GM10847 (cell line): ENCODE measurements around the gene ITGA8.

ENCODE experiments used
- POLR2A ChIP-seq: IDR thresholded peaks from 2 replicates; pipeline ENCODE4 v1.6.1; 2011; ENCODE audit not compliant: insufficient read length; ENCODE audit errors: extremely low read depth

Gene ITGA8

DNA sequence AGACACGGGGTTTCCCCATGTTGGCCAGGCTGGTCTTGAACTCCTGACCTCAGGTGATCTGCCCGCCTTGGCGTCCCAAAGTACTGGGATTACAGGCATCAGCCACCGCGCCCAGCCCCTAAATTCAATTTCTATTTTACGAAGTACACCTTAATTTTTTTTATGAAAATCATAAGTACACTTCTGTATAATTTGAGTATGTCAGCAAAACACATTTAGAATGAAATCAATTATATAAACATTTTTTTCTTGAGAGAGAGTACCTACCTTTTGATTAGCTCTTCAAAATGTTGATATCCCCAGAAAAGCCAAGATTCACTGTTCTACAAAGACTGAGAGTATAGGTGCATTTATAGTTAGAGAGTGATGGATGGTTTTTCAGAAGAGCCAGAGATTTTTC is 20.5 kb upstream of the ITGA8 start:
- no peak for TF ChIP-seq POLR2A

DNA sequence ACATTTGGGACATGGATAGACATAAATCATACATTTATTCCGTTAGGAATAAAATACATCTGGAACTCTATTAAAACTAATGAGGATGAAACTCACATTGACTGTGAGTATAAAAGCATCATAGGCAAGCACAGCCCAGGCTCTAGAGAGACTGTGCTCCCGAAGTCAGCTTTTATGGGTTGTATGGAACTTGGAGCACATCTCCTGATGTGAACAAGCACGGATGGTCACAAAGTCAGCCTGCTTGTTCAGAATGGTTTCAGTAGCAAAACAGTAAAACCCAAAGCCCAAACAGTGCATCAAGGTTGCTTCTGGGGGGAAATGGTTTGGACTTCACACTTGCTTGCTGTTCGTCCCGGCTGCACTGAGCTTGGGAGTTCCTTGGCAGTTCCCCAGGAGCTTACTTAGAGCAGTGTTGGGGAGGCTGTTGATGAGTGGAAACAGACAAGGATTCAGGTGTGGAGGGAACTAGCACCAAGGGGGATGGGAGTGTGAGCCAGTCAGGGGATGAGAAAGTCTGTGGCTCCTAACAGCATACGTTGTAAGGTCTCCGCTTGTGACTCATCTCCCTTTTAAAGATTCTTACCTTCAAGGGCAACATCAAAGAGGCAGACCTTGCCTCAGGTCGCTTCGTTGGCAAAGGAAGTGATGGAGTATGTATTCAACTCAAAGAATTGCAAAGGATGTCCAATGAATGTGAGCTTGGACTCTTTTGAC is 19.7 kb upstream of the ITGA8 start:
- no peak for TF ChIP-seq POLR2A

DNA sequence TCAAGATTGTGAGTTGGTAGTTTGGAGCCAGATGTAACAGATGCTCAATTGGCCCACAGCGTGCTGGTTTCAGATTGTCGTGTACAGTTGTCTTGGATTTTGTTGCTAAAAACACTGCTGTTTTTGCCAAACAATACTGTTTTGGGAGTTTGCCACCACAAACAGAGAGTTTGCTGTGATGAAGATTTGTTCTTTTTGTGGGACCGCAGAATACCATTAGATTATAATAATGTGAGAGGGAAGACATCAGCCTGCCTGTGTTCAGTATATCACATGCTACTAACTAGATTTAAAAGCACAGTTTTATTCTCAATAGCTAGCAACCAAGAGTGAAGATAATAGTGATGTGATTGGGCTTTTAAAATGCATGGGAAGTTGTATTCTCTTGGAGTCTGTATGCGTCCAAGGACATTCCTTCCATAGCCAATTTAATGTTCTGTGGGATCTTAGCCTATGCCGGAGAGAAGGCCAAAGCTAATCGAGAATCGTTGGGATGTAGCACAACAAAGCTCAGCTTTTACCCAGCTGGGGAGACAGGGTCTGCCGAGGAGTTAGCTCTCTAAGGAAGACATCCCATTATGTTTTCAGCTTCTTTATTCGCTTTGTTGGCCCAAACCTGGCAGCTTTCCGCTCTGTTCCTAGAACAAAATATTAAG is 18.7 kb upstream of the ITGA8 start:
- TF ChIP-seq POLR2A: no peak

DNA sequence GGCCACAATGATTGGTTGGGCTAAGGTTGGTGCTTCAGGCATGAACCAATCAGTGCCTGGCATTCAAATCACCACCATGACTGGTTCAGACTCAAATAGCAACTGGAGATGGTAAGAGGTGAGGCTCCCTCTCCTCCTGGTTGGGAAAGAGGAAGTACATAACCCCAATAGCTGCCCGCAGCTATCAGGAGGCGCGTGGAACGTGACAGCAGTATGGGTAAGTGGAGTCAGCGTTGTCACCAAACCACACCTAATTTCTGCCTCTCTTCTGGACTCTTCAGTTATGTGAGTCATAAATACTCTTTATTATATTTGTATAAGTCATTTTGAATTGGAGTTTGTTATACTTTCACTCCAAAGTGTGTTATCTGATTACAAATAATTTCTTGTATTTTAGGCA is 17.9 kb upstream of the ITGA8 start:
- TF ChIP-seq POLR2A: no peak

DNA sequence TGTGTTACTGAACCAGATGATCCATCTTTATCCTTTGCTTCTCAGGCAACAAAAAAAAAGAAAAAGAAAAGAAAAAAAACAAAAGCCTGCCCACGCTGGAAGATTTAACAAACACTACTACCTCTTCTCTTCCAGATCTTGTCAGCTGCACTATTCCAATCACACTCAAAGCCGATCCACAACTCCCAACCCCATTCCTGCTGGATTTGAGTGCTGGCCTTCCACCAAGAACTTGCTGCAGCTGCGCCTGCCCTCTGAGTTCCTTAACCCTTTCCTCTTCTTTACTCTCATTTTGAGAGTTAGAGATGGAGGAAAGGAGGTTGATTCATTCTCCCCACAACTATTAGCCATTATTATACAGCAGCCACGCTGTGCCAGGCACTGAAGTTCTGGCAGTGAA is 16.0 kb upstream of the ITGA8 start:
- no peak for TF ChIP-seq POLR2A

DNA sequence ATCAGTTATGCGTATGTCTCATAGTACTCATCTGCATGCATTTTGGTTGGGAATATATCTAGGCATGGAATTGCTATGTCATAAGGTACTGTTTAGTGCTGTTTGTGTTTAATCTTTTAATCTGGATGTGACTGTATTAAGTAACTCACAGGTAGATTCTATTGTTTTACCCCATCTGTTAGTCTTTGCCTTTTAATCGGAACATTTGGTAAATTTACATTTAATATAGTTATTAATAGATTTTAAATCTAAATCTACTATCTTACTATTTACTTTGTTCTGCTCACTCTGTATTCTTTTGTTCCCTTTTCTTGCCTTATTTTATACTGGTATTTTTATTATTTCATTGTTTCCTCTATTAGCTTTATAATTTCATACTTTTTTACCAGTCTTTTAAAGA is 10.6 kb upstream of the ITGA8 start:
- no peak for TF ChIP-seq POLR2A

DNA sequence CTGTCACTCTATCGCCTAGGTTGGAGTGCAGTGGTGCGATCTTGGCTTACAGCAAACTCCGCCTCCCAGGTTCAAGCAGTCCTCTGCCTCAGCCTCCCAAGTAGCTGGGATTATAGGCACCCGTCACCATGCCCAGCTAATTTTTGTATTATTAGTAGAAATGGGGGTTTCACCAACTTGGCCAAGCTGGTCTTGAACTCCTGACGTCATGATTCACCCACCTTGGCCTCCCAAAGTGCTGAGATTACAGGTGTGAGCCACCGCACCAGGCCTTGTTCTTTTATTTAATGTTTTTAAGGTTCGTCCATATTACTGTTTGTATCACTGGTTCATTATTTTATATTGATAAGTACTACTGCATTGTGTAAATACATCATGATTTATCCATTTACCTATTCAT is 10.2 kb upstream of the ITGA8 start:
- no peak for TF ChIP-seq POLR2A

DNA sequence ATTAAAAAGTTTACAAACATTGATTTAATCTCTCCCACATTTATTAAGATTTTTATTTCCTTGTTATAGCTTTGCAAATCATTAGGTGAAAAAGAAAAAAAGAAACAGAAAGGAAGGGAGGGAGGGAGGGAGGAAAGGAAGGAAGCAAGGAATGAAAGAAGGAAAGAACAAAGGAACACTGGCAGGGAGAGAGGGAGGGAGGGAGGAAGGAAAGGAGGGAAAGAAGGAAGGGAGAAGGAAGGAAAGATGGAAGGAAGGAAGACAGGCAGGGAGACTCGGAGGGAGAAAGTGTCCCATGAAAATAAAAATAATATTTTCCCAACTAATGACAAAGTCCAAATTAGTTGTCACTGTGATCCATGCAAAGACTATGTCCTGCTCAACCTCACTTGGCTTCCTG is 6.3 kb upstream of the ITGA8 start:
- no peak for TF ChIP-seq POLR2A

DNA sequence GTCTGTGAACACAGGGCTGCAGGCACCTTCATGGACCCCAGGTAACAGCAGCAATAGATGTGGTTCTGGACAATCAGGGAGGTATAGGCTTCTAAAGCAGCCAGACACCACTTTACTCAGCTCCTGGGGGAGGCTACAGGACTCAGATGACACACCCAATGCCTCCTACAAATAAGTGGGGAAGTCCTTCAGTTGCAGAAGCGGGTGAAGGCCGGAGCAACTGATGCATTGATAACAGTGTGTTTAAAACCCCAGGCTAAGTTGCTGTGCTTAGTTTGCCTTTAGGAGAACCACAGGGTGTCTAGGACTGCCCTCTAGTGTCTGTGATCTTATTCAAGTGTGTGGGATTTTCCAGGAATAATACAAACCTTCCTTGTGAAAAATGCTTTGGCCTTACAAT is 5.9 kb upstream of the ITGA8 start:
- TF ChIP-seq POLR2A: no peak

DNA sequence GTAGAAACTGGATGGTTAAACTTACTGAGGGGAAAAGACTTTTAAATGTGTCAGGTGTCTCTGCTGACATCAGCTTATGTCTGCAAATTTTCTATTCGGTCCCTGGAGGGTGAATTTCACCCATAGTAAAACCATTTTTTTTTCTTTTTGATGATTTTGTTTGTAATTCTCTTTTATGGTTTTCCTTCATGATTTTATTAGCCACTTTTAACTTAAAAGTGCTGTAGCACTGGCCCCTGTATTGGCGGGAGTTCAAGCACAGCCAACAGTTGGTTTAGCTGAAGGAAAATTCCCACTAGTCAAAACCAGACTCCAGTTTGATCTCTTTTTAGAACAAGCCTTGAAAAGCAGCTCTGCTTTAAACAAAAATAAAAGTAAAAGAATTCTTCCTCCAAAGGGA is 5.0 kb upstream of the ITGA8 start:
- no peak for TF ChIP-seq POLR2A

DNA sequence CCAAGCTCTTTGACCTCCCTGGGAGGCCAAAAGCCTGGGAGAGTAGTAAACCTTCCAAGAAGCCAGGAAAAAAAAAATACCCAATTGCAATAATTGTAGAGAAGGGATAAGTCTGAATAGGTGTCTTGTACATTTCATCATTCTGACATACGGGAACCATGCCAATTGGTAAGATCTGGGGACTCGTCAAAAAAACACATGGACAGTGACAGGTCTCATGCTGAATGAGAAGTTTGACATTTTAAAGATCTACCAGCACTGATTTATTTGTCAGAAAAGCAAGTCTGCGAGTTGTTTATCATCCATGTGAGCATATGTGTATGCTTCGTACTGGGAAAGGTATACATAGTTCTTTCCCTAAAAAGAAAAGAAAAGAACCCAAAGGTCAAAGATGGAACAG is 4.1 kb upstream of the ITGA8 start:
- TF ChIP-seq POLR2A: no peak

DNA sequence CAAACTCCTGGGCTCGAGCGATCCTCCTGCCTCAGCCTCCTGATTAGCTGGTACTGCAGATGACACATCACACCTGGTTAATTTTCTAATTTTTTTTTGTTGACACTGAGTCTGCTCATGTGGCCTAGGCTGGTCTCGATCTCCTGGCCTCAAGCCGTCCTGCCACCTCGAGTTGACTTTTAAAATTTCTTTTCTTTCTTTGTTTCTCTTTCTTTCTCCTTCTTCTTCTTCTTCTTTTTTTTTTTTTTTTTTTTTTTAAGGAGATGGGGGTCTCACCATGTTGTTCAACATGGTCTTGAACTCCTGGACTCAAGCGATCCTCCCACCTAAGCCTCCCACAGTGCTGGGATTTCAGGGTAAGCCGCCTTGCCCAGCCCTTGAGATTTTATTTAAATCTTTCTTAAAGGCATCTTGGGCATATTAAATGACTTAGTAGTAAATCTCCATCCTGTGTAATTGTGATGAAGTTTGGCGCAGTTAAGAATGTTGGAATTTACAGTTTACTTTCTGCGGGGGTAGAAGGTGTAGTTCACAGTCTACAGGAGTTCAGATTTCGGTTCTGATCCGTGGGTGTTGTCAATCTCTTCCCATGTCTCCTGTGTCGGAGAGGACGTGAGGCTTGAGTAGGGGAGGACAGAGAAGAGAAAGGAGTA is 1.0 kb upstream of the ITGA8 start:
- TF ChIP-seq POLR2A: no peak

DNA sequence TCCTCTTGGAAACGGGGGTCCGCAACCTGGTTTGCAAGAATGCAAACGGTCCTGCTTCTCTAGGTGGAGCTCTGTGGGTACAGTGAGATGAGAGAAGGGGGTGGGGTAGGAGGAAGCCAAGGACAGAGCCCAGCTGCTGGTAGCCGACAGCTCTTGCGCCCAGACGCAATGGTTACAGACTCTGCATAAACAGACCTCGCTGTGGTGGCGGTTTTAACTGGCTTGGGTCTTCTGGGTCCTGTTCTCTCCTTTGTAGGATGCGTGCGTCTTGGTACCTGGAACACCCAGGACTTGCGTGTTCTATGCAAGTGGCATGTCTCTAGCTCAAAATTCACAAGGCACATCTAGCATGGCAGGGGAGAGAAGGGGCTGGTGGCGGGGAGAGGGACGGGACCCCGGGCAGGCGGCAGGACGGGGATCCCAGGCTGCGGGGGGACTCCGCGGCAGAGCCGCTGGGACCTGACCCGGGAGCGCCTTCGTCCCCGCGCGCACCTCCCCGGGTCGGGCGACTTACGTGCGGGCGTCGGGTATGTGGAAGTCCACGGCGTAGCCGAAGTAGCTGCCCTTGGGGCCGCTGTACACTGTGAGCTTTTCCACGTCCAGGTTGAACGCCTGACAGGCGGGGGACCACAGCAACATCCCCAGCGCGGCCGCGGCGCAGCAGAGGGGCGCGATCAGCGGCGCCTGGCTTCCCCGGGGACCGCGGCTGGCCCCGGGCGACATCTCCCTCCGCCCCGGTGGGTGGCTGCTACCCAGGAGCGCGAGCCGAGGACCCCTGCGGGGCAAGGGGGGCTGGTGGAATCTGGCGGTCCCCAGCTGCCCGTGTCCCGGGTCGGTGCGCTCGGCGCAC is 448 bp downstream of the ITGA8 start:
- no peak for TF ChIP-seq POLR2A

DNA sequence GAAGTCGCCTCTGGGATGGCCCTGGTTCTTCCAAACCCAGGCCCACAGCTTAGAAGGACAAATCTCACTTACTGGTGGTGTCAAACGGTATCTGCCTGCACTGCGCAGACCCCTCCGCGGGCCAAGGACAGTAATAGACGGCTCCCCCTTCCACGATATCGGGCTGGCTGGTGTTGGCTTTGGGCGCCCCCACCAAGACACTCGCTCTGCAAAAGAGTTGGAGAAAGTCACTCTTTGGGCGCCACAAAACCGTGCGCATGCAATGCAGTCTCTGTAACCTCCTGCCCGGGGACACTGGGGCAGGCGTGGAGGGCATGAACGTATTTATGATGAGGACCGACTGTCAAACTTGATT is 1.1 kb downstream of the ITGA8 start:
- TF ChIP-seq POLR2A: no peak

DNA sequence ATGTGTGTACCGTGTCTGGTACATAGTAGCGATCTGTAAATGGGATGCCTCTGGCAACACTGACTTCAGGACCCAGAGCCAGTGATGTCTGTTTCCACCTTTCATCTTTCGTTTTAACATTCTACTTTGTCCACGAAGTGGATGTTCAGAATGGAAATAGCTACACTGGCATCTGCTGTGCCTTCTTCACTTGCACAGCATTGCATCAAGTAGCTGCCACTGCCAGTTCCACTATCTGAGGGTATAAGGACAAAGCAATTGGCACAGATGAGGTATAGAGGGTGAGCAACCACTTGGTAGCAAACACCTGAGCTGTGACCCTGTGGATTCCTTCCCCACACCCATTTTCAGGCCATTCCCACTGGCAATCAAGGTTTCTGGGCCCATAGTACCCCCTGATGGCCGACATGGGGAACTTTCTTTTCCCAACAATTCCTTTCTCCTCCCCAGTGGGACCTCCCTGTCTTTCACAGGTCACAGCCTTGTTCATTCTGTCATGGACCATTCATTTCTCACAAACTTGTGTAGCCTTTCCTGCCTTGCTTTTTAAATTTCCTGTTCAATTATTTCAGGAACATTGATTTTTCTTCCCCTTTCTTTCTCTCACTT is 4.0 kb downstream of the ITGA8 start:
- no peak for TF ChIP-seq POLR2A
